Measurements from ENCODE around the gene NR6A1. TPM values are rescaled to one million over a fixed set of nuclear protein-coding genes. Genes with fewer than 3 reads are reported as not detected.

Gene NR6A1
- total and polyA plus RNA-seq, 2 of the 8 experiments (the other 6 are each of a cell fraction or from before 2014, with no cell fraction given) = 93.2 to 237 TPM

GRCh38 chr9:124818431-124819281 lies 47.5 kb upstream of the NR6A1 start (continued):
- TF ChIP-seq RNF2 (IDR thresholded peaks at IDR 0.05; ENCODE audit: borderline replicate concordance, low read depth, low read length, missing control alignments, poor library complexity, severe bottlenecking) (no peak), ATF3 (IDR thresholded peaks at IDR 0.05; ENCODE audit: insufficient read depth, low read depth, low read length) (no peak), HDAC6 (IDR thresholded peaks at IDR 0.05; ENCODE audit: low read depth, low read length) (no peak), JUND (IDR thresholded peaks at IDR 0.05; ENCODE audit: low read length) (no peak), GABPA (IDR thresholded peaks at IDR 0.05; ENCODE audit: borderline replicate concordance, insufficient read depth, low read length) (no peak)

Data from H1 (cell line).